Purkinje cell (primary cell): ENCODE measurements around the gene ETV6. TPM values are rescaled to one million over a fixed set of nuclear protein-coding genes. Genes with fewer than 3 reads are reported as not detected.

ENCODE experiments used
- polyA plus RNA-seq: library from polyadenylated mRNA; unstranded; fragments of >200 nt; fragmentation: Nextera tagmentation; gene quantifications from 2 replicates; pipeline ENCODE4 v1.2.1, GENCODE V29; 2014

The ETV6 gene
- 0.22 and 1.5 TPM in 2 replicates for polyA plus RNA-seq

GRCh38 chr12:11649413-11650285, at the start of gene ETV6:
Gene ETV6, plus strand, starts transcription at chr12:11649674. Its CDS starts 454 bp downstream, at chr12:11650128.

